Measurements from ENCODE around the gene RESF1. TPM values are rescaled to one million over a fixed set of nuclear protein-coding genes. Genes with fewer than 3 reads are reported as not detected.

The RESF1 gene
- total and polyA plus RNA-seq, 2 of the 13 experiments (the other 11 are each of a cell fraction or from before 2014, with no cell fraction given), result 7.9 to 16.8 TPM

- H3K4me3 ChIP-seq (replicated peaks in 1 of 3; ENCODE audit: insufficient read depth in 1 of 3, low read depth in 2 of 3, low read length in 3 of 3), result no peak overlapping the region
- no peak overlapping the region for H2AFZ ChIP-seq (ENCODE audit: low read length)
- H3K27ac ChIP-seq (ENCODE audit: extremely low read length, insufficient read depth, low read length), result no peak overlapping the region
- POLR2A ChIA-PET, result no interaction called here
- no peaks in the 10 kb centered on the region for H4K20me1 ChIP-seq (ENCODE audit: insufficient read depth, low read length)
- in situ Hi-C loops (cut with HindIII; ENCODE audit: extremely low pct_ligation_motif_present, low pct_unique_long_range_greater_than_20kb), result no loop called here
- no peak for TF ChIP-seq NCOA2 (CRISPR knock-in tag; IDR thresholded peaks at IDR 0.05)
- TF ChIP-seq ZMYM3 (CRISPR knock-in tag; IDR thresholded peaks at IDR 0.05), result no peak
- no peak for TF ChIP-seq NR0B2 (CRISPR knock-in tag; IDR thresholded peaks at IDR 0.05)
- H3K79me2 ChIP-seq (ENCODE audit: insufficient read depth, low read length), result peaks cover 42% of the 10 kb centered on the region
- peaks cover 1 to 7% of the 10 kb centered on the region in 2 experiments; a peak in 2 of 5 replicates for H3K36me3 ChIP-seq (replicated peaks in 1 of 2; ENCODE audit: control insufficient read depth in 1 of 2, insufficient read depth in 2 of 2, low read length in 2 of 2)
- DNase-seq (ENCODE audit: low spot score) (no peak), FAIRE-seq (no peak), ATAC-seq (no peak)
- WGBS (ENCODE audit: low lambda C conversion rate), result 96% methylated on average over 3 of the region's 3 CpGs
- H3K4me1 ChIP-seq (ENCODE audit: insufficient read depth, low read length), result peaks cover 29% of the 10 kb centered on the region
- H3K9ac ChIP-seq (ENCODE audit: insufficient read depth, low read depth, low read length), result no peak overlapping the region
- no peaks in the 10 kb centered on the region for H3K27me3 ChIP-seq (ENCODE audit: control insufficient read depth in 1 of 2, insufficient read depth in 2 of 2, low read length in 2 of 2)
- H3K4me2 ChIP-seq (ENCODE audit: low read depth, low read length), result no peak overlapping the region
- intact Hi-C loops (cut with micrococcal nuclease; ENCODE audit: unreplicated experiment), result loop anchor here (5.0 kb wide), 1 partner anchor 307 kb away; the partner anchor contains the start of gene ETFBKMT
- CTCF ChIA-PET (ENCODE audit: low intra/inter-chr PET ratio, low total read pairs), result no interaction called here
- BruUV-seq (replicated peaks), result no TSS peak
- H3K9me3 ChIP-seq (ENCODE audit: low read length), result no peaks in the 10 kb centered on the region
Measured at GRCh38 chr12:31964280-31964679, 5.1 kb downstream of the RESF1 start.

- no peak for DNase-seq (ENCODE audit: low spot score)
- POLR2A ChIA-PET, result no interaction called here
- Histone ChIP-seq H3K36me3 (replicated peaks in 1 of 2; ENCODE audit: control insufficient read depth in 1 of 2, insufficient read depth in 2 of 2, low read length in 2 of 2) (peaks cover 1 to 8% of the 10 kb centered on the region in 2 experiments; a peak in 3 of 5 replicates), H3K27ac (ENCODE audit: extremely low read length, insufficient read depth, low read length) (no peak overlapping the region), H3K27me3 (ENCODE audit: control insufficient read depth in 1 of 2, insufficient read depth in 2 of 2, low read length in 2 of 2) (no peaks in the 10 kb centered on the region), H3K4me2 (ENCODE audit: low read depth, low read length) (no peak overlapping the region), H4K20me1 (ENCODE audit: insufficient read depth, low read length) (no peaks in the 10 kb centered on the region), H2AFZ (ENCODE audit: low read length) (no peak overlapping the region), H3K9ac (ENCODE audit: insufficient read depth, low read depth, low read length) (no peak overlapping the region), H3K79me2 (ENCODE audit: insufficient read depth, low read length) (peaks cover 44% of the 10 kb centered on the region), H3K4me1 (ENCODE audit: insufficient read depth, low read length) (peaks cover 28% of the 10 kb centered on the region), H3K9me3 (ENCODE audit: low read length) (no peaks in the 10 kb centered on the region), H3K4me3 (replicated peaks in 1 of 3; ENCODE audit: insufficient read depth in 1 of 3, low read depth in 2 of 3, low read length in 3 of 3) (no peak overlapping the region)
- no TSS peak for BruUV-seq (replicated peaks)
- in situ Hi-C loops (cut with HindIII; ENCODE audit: extremely low pct_ligation_motif_present, low pct_unique_long_range_greater_than_20kb), result no loop called here
- FAIRE-seq, result no peak
- intact Hi-C loops (cut with micrococcal nuclease; ENCODE audit: unreplicated experiment), result no loop called here
- 97% methylated on average over 9 of the region's 9 CpGs for WGBS (ENCODE audit: low lambda C conversion rate)
- CTCF ChIA-PET (ENCODE audit: low intra/inter-chr PET ratio, low total read pairs), result no interaction called here
- ATAC-seq, result no peak
- TF ChIP-seq E2F1 (CRISPR knock-in tag; IDR thresholded peaks at IDR 0.05), result no peak
- no peak for TF ChIP-seq ZBTB46 (CRISPR knock-in tag; IDR thresholded peaks at IDR 0.05; ENCODE audit: borderline replicate concordance)
- no peak for TF ChIP-seq ZNF605 (CRISPR knock-in tag; IDR thresholded peaks at IDR 0.05)
- TF ChIP-seq MTA3 (CRISPR knock-in tag; IDR thresholded peaks at IDR 0.05), result no peak
- TF ChIP-seq NCOA5 (CRISPR knock-in tag; IDR thresholded peaks at IDR 0.05), result no peak
- TF ChIP-seq DNMT1 (CRISPR knock-in tag; IDR thresholded peaks at IDR 0.05), result no peak
- TF ChIP-seq ISX (CRISPR knock-in tag; conservative IDR thresholded peaks at IDR 0.05), result no peak
- TF ChIP-seq ZSCAN31 (CRISPR knock-in tag; IDR thresholded peaks at IDR 0.05; ENCODE audit: low read depth), result no peak
- TF ChIP-seq ZNF367 (CRISPR knock-in tag; IDR thresholded peaks at IDR 0.05; ENCODE audit: borderline replicate concordance), result no peak
- TF ChIP-seq TOE1 (CRISPR knock-in tag; IDR thresholded peaks at IDR 0.05), result no peak
Measured at GRCh38 chr12:31965090-31965489, 5.9 kb downstream of the RESF1 start.
